Naive B cell (primary cell): ENCODE data around the gene TGM4. TPM values are rescaled to one million over a fixed set of nuclear protein-coding genes. Genes with fewer than 3 reads are reported as not detected.

Experiments used
- ATAC-seq, 2 donors: fragments of 150-1000 bp; cut with Tn5 transposase; 2 replicates each; pipeline ENCODE4 v1.10.0; 2021; ENCODE audit warnings: low read depth in 2 of 2, mild to moderate bottlenecking in 2 of 2, moderate library complexity in 2 of 2
- DNase-seq: peaks from one replicate; pipeline ENCODE4 v3.0.0; 2022
- H3K27ac Mint-ChIP-seq, 6 donors: one replicate each; pipeline ENCODE4 v1.8.0; 2020 to 2022; ENCODE audit warnings: mild to moderate bottlenecking in 6 of 6, mixed read lengths in 6 of 6, moderate library complexity in 5 of 6, inconsistent platforms in 2 of 6
- H3K27me3 Mint-ChIP-seq, 3 donors: one replicate each; pipeline ENCODE4 v1.8.0; 2021 to 2022; ENCODE audit warnings: mixed read lengths in 3 of 3, mild to moderate bottlenecking in 1 of 3
- H3K36me3 Mint-ChIP-seq, 2 donors: one replicate each; pipeline ENCODE4 v1.8.0; 2020 to 2022; ENCODE audit warnings: mixed read lengths in 2 of 2, inconsistent platforms in 1 of 2, mild to moderate bottlenecking in 1 of 2
- H3K4me1 Mint-ChIP-seq, 3 donors: one replicate each; pipeline ENCODE4 v1.8.0; 2020 to 2022; ENCODE audit warnings: mixed read lengths in 3 of 3, inconsistent platforms in 1 of 3, mild to moderate bottlenecking in 1 of 3, moderate library complexity in 1 of 3
- H3K4me3 Mint-ChIP-seq, 8 donors: one replicate each; pipeline ENCODE4 v1.8.0; 2020 to 2022; ENCODE audit warnings: mild to moderate bottlenecking in 8 of 8, mixed read lengths in 8 of 8, moderate library complexity in 8 of 8, inconsistent platforms in 2 of 8
- H3K9me3 Mint-ChIP-seq, 7 donors: one replicate each; pipeline ENCODE4 v1.8.0; 2020 to 2022; ENCODE audit warnings: mixed read lengths in 7 of 7, mild to moderate bottlenecking in 5 of 7, inconsistent platforms in 2 of 7, moderate library complexity in 1 of 7
- polyA plus RNA-seq, 6 donors: library from polyadenylated mRNA; unstranded; fragments of 300-500 nt; fragmentation: Illumina TruSeq; gene quantifications; one replicate each; pipeline ENCODE4 v1.2.3, GENCODE V29; 2021; ENCODE audit warnings: low read depth in 6 of 6

The TGM4 gene
- polyA plus RNA-seq, 6 donors from 2014 or later = 0.09 to 0.23 (median 0.22) TPM; not detected in 3

DNA sequence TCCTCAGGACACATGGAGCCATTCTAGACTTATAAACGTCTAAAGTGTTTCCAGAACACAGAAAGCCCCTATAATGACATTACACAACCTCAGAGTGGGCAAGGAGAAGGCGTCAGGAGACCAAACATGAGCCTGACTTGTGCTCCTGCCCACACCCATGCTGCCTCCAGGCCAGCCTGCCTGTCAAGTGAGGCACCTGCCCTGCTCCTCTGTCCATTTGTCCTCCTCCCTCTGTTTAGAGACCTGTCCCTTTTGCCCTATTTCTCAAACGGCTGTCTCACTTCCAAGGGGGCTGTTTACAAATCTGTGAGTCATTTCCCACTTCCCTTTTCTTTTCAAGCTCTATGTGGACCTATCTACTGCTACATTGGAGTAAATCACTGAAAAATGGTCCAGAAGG lies 80.6 kb downstream of the TGM4 start:
- Mint-ChIP-seq H3K9me3 (no peaks in the 10 kb centered on the region), H3K27me3 (no peaks in the 10 kb centered on the region), H3K27ac (peak overlapping the region in 1 of 6 donors; percentile 81), H3K36me3 (peaks cover 9 to 10% of the 10 kb centered on the region in 2 donors), H3K4me3 (no peak overlapping the region), H3K4me1 (peaks cover 46 to 66% (median 51%) of the 10 kb centered on the region in 3 donors)
- DNase-seq (no peak), ATAC-seq (peak in 1 of 2 donors; percentile 53)

DNA sequence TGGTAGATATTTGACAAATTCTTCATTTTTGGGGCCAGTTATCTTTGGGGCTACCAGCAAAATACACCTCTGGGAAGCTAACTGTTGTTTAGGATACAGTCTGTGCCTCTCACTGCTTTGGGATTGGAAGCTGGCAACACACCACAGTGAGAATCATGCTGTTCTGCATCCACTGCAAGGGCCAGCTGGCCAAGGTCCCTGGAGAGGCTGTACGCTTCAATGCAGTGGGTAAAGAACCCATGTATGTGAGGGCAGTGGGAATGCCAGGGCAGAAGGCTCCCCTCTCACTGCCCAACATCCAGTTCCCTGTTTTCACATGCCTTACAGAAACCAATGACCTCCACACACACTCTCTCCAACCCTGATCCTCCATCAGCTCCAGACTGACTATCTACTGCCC lies 81.5 kb downstream of the TGM4 start:
- peak overlapping the region in 2 of 6 donors; percentile 34 to 38 for H3K27ac Mint-ChIP-seq
- no peaks in the 10 kb centered on the region for H3K9me3 Mint-ChIP-seq

DNA sequence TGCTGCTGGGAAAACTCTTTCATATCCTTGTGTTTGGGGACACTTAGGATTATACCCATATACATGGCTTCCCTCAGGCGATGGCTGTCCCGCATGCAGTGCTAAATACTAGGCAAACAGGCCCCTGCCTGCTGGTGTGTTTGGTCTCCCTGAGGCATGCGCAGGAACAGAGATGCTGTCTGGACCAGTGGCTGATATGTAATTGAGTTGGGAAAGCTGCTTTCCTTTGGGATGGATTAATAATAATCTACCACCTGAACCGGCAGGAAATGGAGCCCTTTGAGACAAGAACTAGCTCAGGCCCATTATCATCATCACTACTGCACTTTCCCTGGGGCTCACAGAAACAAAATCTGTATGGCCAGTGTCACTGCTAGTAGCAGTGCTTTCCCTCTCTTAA lies 83.6 kb downstream of the TGM4 start:
- DNase-seq = no peak
- Mint-ChIP-seq H3K27ac (peak overlapping the region in 1 of 6 donors; percentile 24), H3K27me3 (no peaks in the 10 kb centered on the region), H3K9me3 (no peaks in the 10 kb centered on the region), H3K36me3 (peaks cover 9 to 10% of the 10 kb centered on the region in 2 donors), H3K4me3 (no peak overlapping the region), H3K4me1 (peaks cover 35 to 46% (median 40%) of the 10 kb centered on the region in 3 donors)
- no peak for ATAC-seq

More for the DNA sequence above, 81.5 kb downstream of the TGM4 start:
- Mint-ChIP-seq H3K36me3 (peaks cover 9 to 10% of the 10 kb centered on the region in 2 donors), H3K4me1 (peaks cover 40 to 57% (median 45%) of the 10 kb centered on the region in 3 donors), H3K27me3 (no peaks in the 10 kb centered on the region), H3K4me3 (peak overlapping the region in 2 of 8 donors; percentile 39 to 68)
- no peak for DNase-seq
- ATAC-seq = no peak

DNA sequence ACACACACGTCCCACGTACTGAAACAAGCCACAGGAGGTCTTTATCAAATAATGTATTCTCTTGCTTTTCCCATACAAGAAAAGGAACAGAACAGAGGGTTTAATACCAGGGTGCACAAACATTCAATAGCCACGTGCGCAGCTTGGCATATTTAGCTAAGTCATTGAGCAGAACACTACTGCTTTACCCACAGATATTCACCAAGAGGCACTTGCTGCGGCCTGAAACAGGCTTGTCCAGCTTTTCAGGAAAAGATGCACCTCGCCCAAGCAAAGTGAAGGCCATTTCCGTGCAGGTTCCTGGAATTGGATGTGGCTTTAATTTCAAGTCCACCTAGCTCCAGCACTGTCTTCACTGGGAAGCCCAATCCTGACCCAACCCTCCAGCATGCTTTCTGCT lies 84.0 kb downstream of the TGM4 start:
- Mint-ChIP-seq H3K4me1 (peaks cover 37 to 50% (median 44%) of the 10 kb centered on the region in 3 donors), H3K27me3 (no peaks in the 10 kb centered on the region), H3K27ac (no peak overlapping the region)

DNA sequence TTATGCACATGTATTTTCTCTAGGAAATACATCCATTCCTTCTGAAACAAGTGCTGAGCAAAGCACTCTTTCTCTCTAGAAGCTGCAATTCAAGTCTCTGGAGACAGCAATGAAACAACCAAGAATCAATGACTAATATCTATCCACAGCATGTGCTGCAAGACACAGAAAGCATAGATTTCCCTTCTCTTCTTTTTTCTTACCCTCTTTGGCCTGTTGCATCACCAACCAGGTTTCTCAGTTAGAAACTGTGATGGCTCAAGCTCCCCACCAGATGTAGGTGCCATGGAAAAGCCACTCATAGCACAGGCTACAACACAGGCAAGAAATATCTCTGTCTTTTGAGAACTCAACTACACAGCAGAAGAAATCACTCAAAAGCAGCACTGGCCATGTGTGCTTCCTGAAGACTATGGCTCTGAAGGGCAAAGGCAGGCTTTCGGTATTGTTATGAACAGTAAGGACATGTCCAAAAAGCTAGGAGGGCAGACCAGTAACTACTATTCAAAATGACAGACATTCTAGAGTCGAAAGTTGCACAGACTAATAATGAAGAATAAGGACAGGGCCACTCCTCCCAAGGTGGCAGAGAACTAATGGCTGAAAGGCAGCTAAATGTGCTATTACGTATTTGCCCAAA lies 86.1 kb downstream of the TGM4 start:
- Mint-ChIP-seq H3K4me3 (no peak overlapping the region), H3K9me3 (no peaks in the 10 kb centered on the region), H3K36me3 (peaks cover 9 to 10% of the 10 kb centered on the region in 2 donors), H3K4me1 (peaks cover 40 to 58% (median 52%) of the 10 kb centered on the region in 3 donors), H3K27ac (no peak overlapping the region), H3K27me3 (no peaks in the 10 kb centered on the region)
- no peak for ATAC-seq
- DNase-seq = no peak

More for the DNA sequence above, 84.0 kb downstream of the TGM4 start:
- ATAC-seq (no peak), DNase-seq (no peak)
- Mint-ChIP-seq H3K36me3 (peaks cover 9 to 10% of the 10 kb centered on the region in 2 donors), H3K4me3 (no peak overlapping the region), H3K9me3 (no peaks in the 10 kb centered on the region)

DNA sequence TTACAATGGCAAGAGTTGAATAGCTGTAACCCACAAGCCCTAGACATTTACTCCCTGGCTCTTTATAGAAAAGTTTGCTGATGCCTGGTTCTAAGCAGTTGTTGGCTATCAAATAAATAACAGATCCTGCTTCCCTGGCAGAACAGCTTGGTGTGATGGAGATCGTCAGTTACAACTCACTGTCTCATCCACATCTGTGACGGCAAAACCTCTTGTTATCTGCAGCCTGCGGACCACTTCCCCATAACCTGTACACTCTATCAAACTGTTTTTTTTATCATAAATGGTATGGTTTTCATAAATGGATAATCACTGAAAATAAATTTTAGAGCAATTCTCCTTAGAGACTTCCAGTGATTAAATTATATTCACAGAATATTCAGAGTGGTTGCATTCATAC lies 87.5 kb downstream of the TGM4 start:
- Mint-ChIP-seq H3K36me3 (peaks cover 9 to 10% of the 10 kb centered on the region in 2 donors), H3K27ac (no peak overlapping the region), H3K4me1 (peaks cover 35 to 54% (median 44%) of the 10 kb centered on the region in 3 donors), H3K4me3 (no peak overlapping the region), H3K9me3 (no peaks in the 10 kb centered on the region), H3K27me3 (no peaks in the 10 kb centered on the region)
- no peak for ATAC-seq
- no peak for DNase-seq

DNA sequence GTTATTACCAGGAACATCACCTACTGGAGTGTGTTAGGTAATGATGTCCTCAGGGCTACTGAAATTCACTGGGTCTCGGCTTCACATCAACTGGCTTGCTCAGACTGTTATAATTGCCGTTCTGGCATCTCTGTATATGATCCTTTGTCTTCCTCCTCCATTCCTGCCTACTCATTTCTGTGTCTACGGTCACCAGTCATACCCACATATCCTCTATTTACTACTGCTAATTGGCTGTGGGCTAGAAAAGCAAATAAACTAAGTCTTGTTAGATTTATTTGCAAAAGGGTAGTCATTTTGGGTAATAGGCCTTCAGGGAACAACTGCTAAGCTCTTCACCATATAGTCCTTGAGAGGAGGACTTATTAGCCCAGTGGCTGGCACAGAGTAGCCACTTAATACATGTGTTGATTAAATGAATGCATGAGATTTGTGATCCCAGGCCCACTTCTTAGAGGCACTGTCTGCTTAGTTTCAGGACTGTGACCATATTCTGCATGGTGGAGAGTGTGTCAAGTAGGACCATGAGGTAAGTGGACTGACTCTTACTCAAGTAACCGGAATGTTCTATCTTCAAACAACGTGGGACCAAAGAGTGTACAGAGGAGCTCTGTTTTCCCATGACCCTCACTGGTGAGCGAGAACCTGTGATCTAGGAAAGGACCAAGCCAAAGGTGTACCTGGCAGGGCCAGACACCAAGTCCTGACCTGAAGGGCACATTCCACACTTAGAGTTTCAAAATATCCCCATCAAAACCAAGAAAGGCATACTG lies 88.4 kb downstream of the TGM4 start:
- H3K27ac Mint-ChIP-seq = peak overlapping the region in 1 of 6 donors; percentile 6
- no peaks in the 10 kb centered on the region for H3K9me3 Mint-ChIP-seq
- DNase-seq = no peak
- H3K27me3 Mint-ChIP-seq = no peaks in the 10 kb centered on the region
- H3K4me3 Mint-ChIP-seq = peak overlapping the region in 1 of 8 donors; percentile 26
- peaks cover 34 to 54% (median 44%) of the 10 kb centered on the region in 3 donors for H3K4me1 Mint-ChIP-seq
- peaks cover under 1 to 2% of the 10 kb centered on the region in 2 donors for H3K36me3 Mint-ChIP-seq
- no peak for ATAC-seq

DNA sequence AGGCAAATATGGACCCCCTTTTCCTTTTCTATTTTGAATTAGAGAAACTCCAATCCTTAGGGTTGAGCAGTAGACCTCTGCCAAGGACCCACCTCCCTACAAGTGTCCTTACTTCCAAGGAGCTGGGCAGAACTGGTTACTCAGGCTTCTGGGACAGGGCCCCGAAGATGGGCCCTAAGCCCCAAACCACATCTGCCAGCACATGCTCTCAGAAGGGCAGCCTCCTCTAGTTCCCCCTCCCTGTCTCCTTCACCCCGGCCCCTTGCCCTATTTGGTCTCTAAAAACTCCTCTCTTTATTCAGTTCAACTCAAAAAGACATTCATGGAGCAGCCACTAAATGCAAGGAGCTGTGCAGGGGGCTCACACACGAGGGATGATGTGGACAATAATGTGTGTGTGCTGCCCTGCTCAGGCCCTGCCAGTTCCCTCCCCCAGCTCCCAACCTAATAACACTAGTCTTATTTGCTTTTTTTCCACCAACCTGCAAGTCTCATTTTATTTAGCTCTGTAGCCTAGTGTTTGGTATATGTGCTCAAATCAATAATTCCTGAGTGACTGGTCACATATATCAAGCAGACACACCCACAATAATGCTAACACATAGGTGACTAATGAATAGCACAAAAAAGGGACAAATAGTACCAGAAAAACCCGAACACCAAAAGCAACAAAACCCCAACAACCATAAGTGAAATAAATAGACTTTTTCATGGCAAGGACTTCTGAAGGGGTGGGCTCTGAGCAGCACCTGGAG lies 89.3 kb downstream of the TGM4 start:
- Mint-ChIP-seq H3K4me3 (peak overlapping the region in 1 of 8 donors; percentile 61), H3K36me3 (no peaks in the 10 kb centered on the region), H3K27me3 (no peaks in the 10 kb centered on the region), H3K9me3 (no peaks in the 10 kb centered on the region), H3K27ac (peak overlapping the region in 2 of 6 donors; percentile 27 to 49), H3K4me1 (peaks cover 39 to 63% (median 48%) of the 10 kb centered on the region in 3 donors)
- DNase-seq (no peak), ATAC-seq (no peak)

Other genes with a start within 250 kb of the TGM4 start
- 1 to 10 TPM; 2.8 to 8.5 (median 4.9) TPM for gene ZNF197, start 249.6 kb upstream of the TGM4 start, polyA plus RNA-seq
- 1 to 10 TPM; 3.6 to 6.6 (median 5.4) TPM for gene ZNF35, start 225.9 kb upstream of the TGM4 start, polyA plus RNA-seq
- gene ZNF502, start 161.9 kb upstream of the TGM4 start, polyA plus RNA-seq = 1 to 10 TPM; 4.6 to 6.0 (median 5.4) TPM
- gene ZNF501, start 145.0 kb upstream of the TGM4 start, polyA plus RNA-seq = 1 to 10 TPM in 5 of 6 donors, not detected in 1; 1.4 to 7.8 (median 4.0) TPM
- 10 to 100 TPM in 5 of 6 donors, 1 to 10 TPM in 1; 9.5 to 36.8 (median 28.2) TPM for gene KIAA1143, start 113.0 kb upstream of the TGM4 start, polyA plus RNA-seq
- under 1 TPM in 5 of 6 donors, not detected in 1; 0.12 to 0.42 (median 0.36) TPM for gene KIF15, start 112.8 kb upstream of the TGM4 start, polyA plus RNA-seq
- 10 to 100 TPM; 40.8 to 77.0 (median 47.2) TPM for gene TMEM42, start 12.7 kb upstream of the TGM4 start, polyA plus RNA-seq
- 10 to 100 TPM; 15.5 to 45.1 (median 35.3) TPM for gene ZDHHC3, start 101.6 kb downstream of the TGM4 start, polyA plus RNA-seq
- gene EXOSC7, start 101.6 kb downstream of the TGM4 start, polyA plus RNA-seq = 10 to 100 TPM; 28.4 to 64.3 (median 39.0) TPM
- not detected for gene CLEC3B, start 151.7 kb downstream of the TGM4 start, polyA plus RNA-seq